HEK293T (cell line): ENCODE results near the gene ADGRL2.

ENCODE experiments used
- CTCF ChIA-PET: fragments of 350-600 bp; formaldehyde crosslinking; extraction: SDS; loops from one replicate; lab custom pipeline; 2021; ENCODE audit warnings: antibody characterized with exemption, inconsistent platforms; lab: Yijun Ruan, JAX
- POLR2A ChIA-PET: fragments of 350-600 bp; formaldehyde crosslinking; extraction: SDS; loops from one replicate; lab custom pipeline; 2020; ENCODE audit warnings: antibody characterized with exemption, inconsistent platforms; lab: Yijun Ruan, JAX
- DNase-seq: peaks from one replicate; pipeline ENCODE4 v3.0.0; 2012; ENCODE audit warnings: mixed read lengths; ENCODE audit errors: extremely low spot score
- ARNT ChIP-seq: fragments of 450-650 bp; IDR thresholded peaks from 2 replicates; pipeline ENCODE4 v1.6.1; 2017; ENCODE audit warnings: mild to moderate bottlenecking
- BHLHE40 ChIP-seq: fragments of 450-650 bp; IDR thresholded peaks from 2 replicates; pipeline ENCODE4 v1.6.1; 2016; ENCODE audit warnings: mild to moderate bottlenecking, moderate library complexity, borderline replicate concordance
- CTBP1 ChIP-seq: fragments of 450-650 bp; IDR thresholded peaks from 2 replicates; pipeline ENCODE4 v1.6.1; 2016; ENCODE audit warnings: borderline replicate concordance
- ELF4 ChIP-seq: fragments of 450-650 bp; IDR thresholded peaks from 2 replicates; pipeline ENCODE4 v1.6.1; 2017; ENCODE audit warnings: antibody characterized with exemption
- FOXA1 ChIP-seq: fragments of 450-650 bp; IDR thresholded peaks from 2 replicates; pipeline ENCODE4 v1.6.1; 2016; ENCODE audit warnings: mild to moderate bottlenecking
- FOXK2 ChIP-seq: fragments of 450-650 bp; IDR thresholded peaks from 2 replicates; pipeline ENCODE4 v1.6.1; 2016; ENCODE audit warnings: mild to moderate bottlenecking
- FOXM1 ChIP-seq: fragments of 450-650 bp; IDR thresholded peaks from 2 replicates; pipeline ENCODE4 v1.6.1; 2017; ENCODE audit warnings: mild to moderate bottlenecking, borderline replicate concordance
- HDGF ChIP-seq: fragments of 450-650 bp; IDR thresholded peaks from 2 replicates; pipeline ENCODE4 v1.6.1; 2017; ENCODE audit warnings: antibody characterized with exemption, borderline replicate concordance
- L3MBTL2 ChIP-seq: fragments of 450-650 bp; conservative IDR thresholded peaks from 2 replicates; pipeline ENCODE4 v1.6.1; 2016; ENCODE audit warnings: mild to moderate bottlenecking
- LEF1 ChIP-seq: fragments of 450-650 bp; IDR thresholded peaks from 2 replicates; pipeline ENCODE4 v1.6.1; 2017; ENCODE audit warnings: mild to moderate bottlenecking, borderline replicate concordance
- NFRKB ChIP-seq: fragments of 450-650 bp; IDR thresholded peaks from 2 replicates; pipeline ENCODE4 v1.6.1; 2016; ENCODE audit warnings: mild to moderate bottlenecking, moderate library complexity
- SP1 ChIP-seq: fragments of 450-650 bp; IDR thresholded peaks from 2 replicates; pipeline ENCODE4 v1.6.1; 2017
- SUZ12 ChIP-seq: fragments of 450-650 bp; IDR thresholded peaks from 2 replicates; pipeline ENCODE4 v1.6.1; 2016; ENCODE audit warnings: mild to moderate bottlenecking
- TARDBP ChIP-seq: fragments of 450-650 bp; IDR thresholded peaks from 2 replicates; pipeline ENCODE4 v1.6.1; 2016
- ZNF384 ChIP-seq: fragments of 450-650 bp; IDR thresholded peaks from 2 replicates; pipeline ENCODE4 v1.6.1; 2016
- TF ChIP-seq, protein P1 (sequence below): fragments of 450-650 bp; IDR thresholded peaks from 2 replicates; pipeline ENCODE4 v1.6.1; 2016

ADGRL2 gene

DNA sequence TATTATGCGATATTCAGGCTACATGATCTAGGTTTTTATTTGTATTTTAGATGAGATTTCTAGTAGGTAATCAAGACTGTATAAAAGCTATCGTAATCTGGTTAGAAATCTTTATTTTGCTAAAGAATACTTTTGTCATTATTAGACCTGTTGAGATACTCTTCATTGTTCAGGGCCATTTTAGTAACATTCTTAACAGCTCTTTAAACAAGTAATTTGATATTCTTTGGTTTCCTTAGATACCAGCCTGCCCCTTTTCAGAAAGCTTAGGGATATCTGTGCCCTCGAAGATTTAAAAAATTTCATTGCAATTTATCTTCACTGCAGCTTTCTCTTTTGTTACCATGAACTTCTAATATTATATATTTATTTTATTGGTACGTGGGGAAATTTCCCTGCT is 18.9 kb downstream of the ADGRL2 start:
- TF ChIP-seq SP1: no peak
- TF ChIP-seq ZNF384: no peak
- TF ChIP-seq LEF1: no peak
- no peak for TF ChIP-seq L3MBTL2
- TF ChIP-seq FOXK2: no peak
- ChIA-PET CTCF (interaction anchor here (0.6 kb wide), 1 partner anchor 269 kb away, joined by 3 read pairs; no protein-coding TSS in a partner anchor), POLR2A (no interaction called here)
- no peak for DNase-seq

GRCh38 chr1:81820765-81821164 is 20.0 kb downstream of the ADGRL2 start:
- ChIA-PET POLR2A (no interaction called here), CTCF (no interaction called here)
- DNase-seq: no peak
- TF ChIP-seq ARNT (no peak), FOXK2 (no peak), FOXA1 (no peak), ZNF384 (no peak), BHLHE40 (no peak), SUZ12 (no peak), ELF4 (no peak), SP1 (no peak), CTBP1 (no peak), NFRKB (no peak), LEF1 (no peak), TARDBP (no peak), L3MBTL2 (no peak), FOXM1 (no peak), HDGF (no peak)
- TF ChIP-seq, protein P1, sequence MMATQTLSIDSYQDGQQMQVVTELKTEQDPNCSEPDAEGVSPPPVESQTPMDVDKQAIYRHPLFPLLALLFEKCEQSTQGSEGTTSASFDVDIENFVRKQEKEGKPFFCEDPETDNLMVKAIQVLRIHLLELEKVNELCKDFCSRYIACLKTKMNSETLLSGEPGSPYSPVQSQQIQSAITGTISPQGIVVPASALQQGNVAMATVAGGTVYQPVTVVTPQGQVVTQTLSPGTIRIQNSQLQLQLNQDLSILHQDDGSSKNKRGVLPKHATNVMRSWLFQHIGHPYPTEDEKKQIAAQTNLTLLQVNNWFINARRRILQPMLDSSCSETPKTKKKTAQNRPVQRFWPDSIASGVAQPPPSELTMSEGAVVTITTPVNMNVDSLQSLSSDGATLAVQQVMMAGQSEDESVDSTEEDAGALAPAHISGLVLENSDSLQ: no peak

DNA sequence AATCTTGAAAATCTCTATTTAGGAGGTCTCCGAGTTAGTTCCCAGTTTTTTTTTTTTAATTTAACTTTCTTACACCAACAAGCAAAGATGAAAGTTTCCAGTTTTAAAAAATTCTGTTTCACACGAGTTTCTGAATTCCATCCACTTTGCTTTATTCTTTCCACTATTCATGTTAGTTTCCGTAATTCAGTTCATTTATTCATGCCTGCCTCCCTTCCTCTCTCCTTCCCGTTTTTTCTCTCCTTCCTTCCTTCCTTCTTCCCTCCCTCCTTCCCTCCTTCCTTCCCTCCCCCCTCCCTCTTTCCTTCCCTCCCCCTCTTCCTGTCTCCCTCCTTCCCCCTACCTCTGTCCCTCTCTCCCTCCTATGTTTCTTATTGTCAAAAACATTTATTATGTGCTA is 22.3 kb downstream of the ADGRL2 start:
- ChIA-PET POLR2A (no interaction called here), CTCF (no interaction called here)
- no peak for DNase-seq
- TF ChIP-seq LEF1: no peak
- TF ChIP-seq ELF4: no peak
- no peak for TF ChIP-seq CTBP1
- TF ChIP-seq FOXK2: no peak
- no peak for TF ChIP-seq SP1
- no peak for TF ChIP-seq BHLHE40
- no peak for TF ChIP-seq TARDBP
- TF ChIP-seq L3MBTL2: no peak
- TF ChIP-seq ZNF384: no peak
- no peak for TF ChIP-seq HDGF
- TF ChIP-seq, protein P1: no peak
- no peak for TF ChIP-seq SUZ12
- no peak for TF ChIP-seq ARNT
- TF ChIP-seq FOXM1: no peak
- TF ChIP-seq NFRKB: no peak

DNA sequence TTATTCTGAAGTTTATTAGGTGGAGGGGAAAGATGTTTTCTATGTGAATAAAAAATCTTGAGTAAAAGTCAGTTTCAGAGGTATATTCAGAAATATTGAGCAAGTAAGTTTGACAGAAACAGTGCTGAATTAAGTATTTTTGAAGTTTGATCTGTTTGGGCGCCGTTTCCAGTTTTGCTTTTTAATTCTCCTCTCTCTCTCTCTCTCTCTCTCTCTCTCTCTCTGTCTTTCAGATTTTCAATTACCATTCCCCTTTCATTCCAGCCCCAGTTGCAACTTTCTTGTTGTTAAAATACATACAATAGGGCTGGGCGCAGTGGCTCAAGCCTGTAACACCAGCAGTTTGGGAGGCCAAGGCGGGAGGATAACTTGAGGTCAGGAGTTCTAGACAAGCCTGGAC is 24.0 kb downstream of the ADGRL2 start:
- CTCF ChIA-PET: no interaction called here
- TF ChIP-seq HDGF (no peak), TARDBP (no peak), LEF1 (no peak), L3MBTL2 (no peak), SUZ12 (no peak), FOXK2 (no peak), FOXM1 (no peak), NFRKB (no peak)
- TF ChIP-seq, protein P1: no peak
- POLR2A ChIA-PET: no interaction called here
- no peak for DNase-seq

GRCh38 chr1:81827942-81828341 is 27.2 kb downstream of the ADGRL2 start:
- CTCF ChIA-PET: no interaction called here
- DNase-seq: no peak

GRCh38 chr1:81832573-81832972 is 31.8 kb downstream of the ADGRL2 start:
- ChIA-PET POLR2A (interaction anchor here (0.9 kb wide), 1 partner anchor 18 kb away, joined by 3 read pairs; no protein-coding TSS in a partner anchor), CTCF (interaction anchor here (0.6 kb wide), 1 partner anchor 64 kb away, joined by 3 read pairs; no protein-coding TSS in a partner anchor)
- no peak for DNase-seq
- TF ChIP-seq BHLHE40: no peak
- no peak for TF ChIP-seq CTBP1
- no peak for TF ChIP-seq NFRKB
- TF ChIP-seq ELF4: no peak
- TF ChIP-seq LEF1: no peak

More at GRCh38 chr1:81827942-81828341, 27.2 kb downstream of the ADGRL2 start:
- POLR2A ChIA-PET: no interaction called here
- no peak for TF ChIP-seq SP1
- no peak for TF ChIP-seq FOXM1

DNA sequence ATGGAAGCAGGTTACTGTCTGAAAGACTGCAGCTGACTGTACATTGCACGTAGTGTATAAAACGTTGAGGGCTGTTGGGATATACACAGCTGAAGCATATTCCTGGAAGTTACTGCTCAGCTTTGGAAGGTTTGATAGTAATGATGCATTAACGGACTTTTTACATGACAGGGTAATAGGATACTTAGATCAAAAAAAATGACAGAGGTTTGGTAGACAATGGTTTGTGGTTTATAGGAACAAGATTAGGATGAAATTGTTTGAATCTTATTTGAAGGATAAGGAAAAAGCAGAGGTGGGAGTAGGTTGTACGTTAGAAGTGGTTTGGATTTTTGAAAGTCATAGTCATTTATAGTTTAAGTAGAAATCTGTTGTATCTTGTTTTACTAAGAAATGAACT is 33.0 kb downstream of the ADGRL2 start:
- ChIA-PET CTCF (interaction anchor here (0.8 kb wide), 1 partner anchor 81 kb away, joined by 4 read pairs; no protein-coding TSS in a partner anchor), POLR2A (interaction anchor here (0.9 kb wide), 1 partner anchor 33 kb away, joined by 3 read pairs; the partner anchor contains the start of gene ADGRL2)
- DNase-seq: no peak
- TF ChIP-seq, protein P1: peak; percentile 61; the same call in 1 of the 2 replicates
- TF ChIP-seq TARDBP (no peak), LEF1 (no peak)
